DND-41 (cell line): ENCODE results near the gene KIAA1549.

Experiments
- EZH2 ChIP-seq: IDR thresholded peaks from 3 replicates; pipeline ENCODE4 v1.6.1; 2012; ENCODE audit warnings: borderline replicate concordance, low read depth, mild to moderate bottlenecking, moderate library complexity, low read length, inconsistent platforms; ENCODE audit not compliant: severe bottlenecking
- TF ChIP-seq, protein P1 (sequence below): IDR thresholded peaks from 2 replicates; pipeline ENCODE4 v1.5.1; 2012; ENCODE audit warnings: borderline replicate concordance, low read length, moderate library complexity, mild to moderate bottlenecking; ENCODE audit not compliant: poor library complexity, severe bottlenecking; ENCODE audit errors: extremely low read depth

DNA sequence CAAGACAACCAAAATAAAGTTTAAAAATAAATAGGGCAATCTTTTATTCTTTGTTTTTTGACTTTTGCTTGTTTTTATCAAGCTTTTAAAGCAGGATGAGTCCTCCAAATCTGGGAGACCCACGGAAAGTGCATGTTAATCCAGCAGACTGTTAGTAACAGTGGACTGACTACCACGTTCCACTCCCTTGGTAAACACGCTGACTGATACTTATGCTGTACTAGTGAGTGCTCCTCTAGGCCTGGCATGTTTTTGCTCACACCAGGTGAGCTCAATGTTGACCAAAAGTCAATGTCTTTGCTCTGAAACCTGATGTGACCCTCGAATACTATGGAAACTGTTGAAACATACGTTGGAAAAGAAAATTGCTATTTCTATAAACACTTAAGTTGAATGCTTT is 88.4 kb downstream of the KIAA1549 start:
- TF ChIP-seq, protein P1, sequence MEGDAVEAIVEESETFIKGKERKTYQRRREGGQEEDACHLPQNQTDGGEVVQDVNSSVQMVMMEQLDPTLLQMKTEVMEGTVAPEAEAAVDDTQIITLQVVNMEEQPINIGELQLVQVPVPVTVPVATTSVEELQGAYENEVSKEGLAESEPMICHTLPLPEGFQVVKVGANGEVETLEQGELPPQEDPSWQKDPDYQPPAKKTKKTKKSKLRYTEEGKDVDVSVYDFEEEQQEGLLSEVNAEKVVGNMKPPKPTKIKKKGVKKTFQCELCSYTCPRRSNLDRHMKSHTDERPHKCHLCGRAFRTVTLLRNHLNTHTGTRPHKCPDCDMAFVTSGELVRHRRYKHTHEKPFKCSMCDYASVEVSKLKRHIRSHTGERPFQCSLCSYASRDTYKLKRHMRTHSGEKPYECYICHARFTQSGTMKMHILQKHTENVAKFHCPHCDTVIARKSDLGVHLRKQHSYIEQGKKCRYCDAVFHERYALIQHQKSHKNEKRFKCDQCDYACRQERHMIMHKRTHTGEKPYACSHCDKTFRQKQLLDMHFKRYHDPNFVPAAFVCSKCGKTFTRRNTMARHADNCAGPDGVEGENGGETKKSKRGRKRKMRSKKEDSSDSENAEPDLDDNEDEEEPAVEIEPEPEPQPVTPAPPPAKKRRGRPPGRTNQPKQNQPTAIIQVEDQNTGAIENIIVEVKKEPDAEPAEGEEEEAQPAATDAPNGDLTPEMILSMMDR: no peak
- no peak for TF ChIP-seq EZH2
